ENCODE measurements around the gene SREBF1. TPM values are rescaled to one million over a fixed set of nuclear protein-coding genes. Genes with fewer than 3 reads are reported as not detected.

The SREBF1 gene
- total and polyA plus RNA-seq, 10 of the 15 experiments (the other 5 are each of a cell fraction or from before 2014, with no cell fraction given): 1.4 to 84.6 (median 20.4) TPM

DNA sequence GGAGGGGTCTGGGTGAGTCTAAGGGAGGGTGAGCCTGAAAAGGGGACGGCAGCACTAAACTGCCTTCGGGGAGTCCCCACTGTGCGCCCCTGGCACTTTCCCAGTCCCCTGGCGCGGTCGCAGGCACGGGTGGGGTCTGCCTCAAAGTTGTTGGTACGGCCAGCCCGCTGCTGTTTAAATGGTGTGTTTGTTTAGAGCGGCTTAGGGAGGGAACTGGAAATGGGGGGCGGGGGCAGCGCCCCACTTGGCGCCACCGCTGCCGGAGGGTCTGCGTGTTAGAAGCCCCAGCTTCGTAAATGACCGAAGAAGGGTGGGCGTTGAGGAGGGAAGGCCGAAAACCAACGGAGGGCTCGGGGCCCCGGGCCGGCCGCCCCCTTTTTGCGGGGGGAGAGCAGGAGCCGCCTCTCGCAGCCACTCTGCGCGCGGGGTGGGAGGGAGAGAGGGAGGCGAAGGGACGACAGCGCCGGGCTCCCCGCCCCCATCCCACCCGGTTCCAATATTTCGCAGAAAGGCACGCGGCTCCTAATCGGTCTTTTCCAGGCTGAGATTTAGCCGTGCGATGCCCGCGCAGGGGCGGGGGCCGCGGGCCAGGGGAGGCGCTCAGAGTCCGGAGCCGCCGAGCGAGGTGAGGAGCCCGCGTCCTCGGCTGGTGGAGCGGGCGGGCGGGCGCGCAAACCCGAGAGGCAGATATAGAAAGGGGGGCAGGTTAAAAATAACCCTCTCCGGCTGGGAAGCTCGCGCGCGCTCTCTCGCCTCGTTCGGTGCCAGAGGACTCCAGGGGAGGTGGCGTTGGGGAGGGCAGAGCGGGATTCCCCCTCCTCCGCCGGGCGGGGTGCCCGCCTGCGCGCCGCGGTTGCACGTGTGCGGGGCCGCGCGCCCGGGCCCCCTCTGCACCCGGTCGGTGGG, 54.9 kb downstream of the SREBF1 start:
- BruUV-seq (replicated peaks): no TSS peak
- DNase-seq (ENCODE audit: low read depth, low spot score): no peak
- TF ChIP-seq BHLHE40 (IDR thresholded peaks at IDR 0.05; ENCODE audit: borderline replicate concordance in 1 of 2, low read depth in 2 of 2, low read length in 1 of 2) (peak; percentile 71 to 88), POLR2AphosphoS2 (IDR thresholded peaks at IDR 0.05; ENCODE audit: low read depth, low read length) (no peak), SMC3 (IDR thresholded peaks at IDR 0.05; ENCODE audit: borderline replicate concordance, low read length) (no peak), MTA2 (IDR thresholded peaks at IDR 0.05; ENCODE audit: low read depth) (no peak), DPF2 (IDR thresholded peaks at IDR 0.05) (0 out of 2 replicates have a peak, but pooled peaks have one; percentile 26), IKZF1 (conservative IDR thresholded peaks at IDR 0.05) (0 out of 2 replicates have a peak, but pooled peaks have one; percentile 47), NR2C1 (IDR thresholded peaks at IDR 0.05) (no peak), CREM (IDR thresholded peaks at IDR 0.05; ENCODE audit: low read depth) (no peak), ZZZ3 (IDR thresholded peaks at IDR 0.05; ENCODE audit: control insufficient read depth, insufficient read length, low read depth) (no peak)
- Histone ChIP-seq H4K20me1 (ENCODE audit: control insufficient read depth, insufficient read depth) (no peaks in the 10 kb centered on the region; the same call in 1 of the 2 replicates), H3K4me1 (ENCODE audit: control insufficient read depth, insufficient read depth, low read length) (peaks cover 11% of the 10 kb centered on the region), H3K36me3 (ENCODE audit: control insufficient read depth in 2 of 2, insufficient read depth in 2 of 2, low read length in 1 of 2) (peaks cover 0 to 6% of the 10 kb centered on the region in 2 experiments; a peak in 2 of 4 replicates), H3K79me2 (ENCODE audit: control insufficient read depth, insufficient read depth, low read length) (no peaks in the 10 kb centered on the region), H3K4me2 (ENCODE audit: control insufficient read depth, insufficient read depth) (peak overlapping the region; percentile 49), H2AFZ (ENCODE audit: control insufficient read depth, low read depth, low read length) (no peak overlapping the region), H3K9me3 (replicated peaks; ENCODE audit: control insufficient read depth, insufficient read depth, low read length) (no peaks in the 10 kb centered on the region), H3K4me3 (peak overlapping the region; percentile 65; the same call in 1 of the 2 replicates), H3K27ac (ENCODE audit: control insufficient read depth, insufficient read depth) (no peak overlapping the region), H3K27me3 (replicated peaks in 1 of 2; ENCODE audit: control insufficient read depth in 2 of 2, insufficient read depth in 2 of 2, low read length in 1 of 2) (no peaks in the 10 kb centered on the region), H3K9ac (ENCODE audit: control insufficient read depth, insufficient read depth, low read length) (no peak overlapping the region)
- in situ Hi-C loops (cut with MboI) (no loop called here), intact Hi-C loops (cut with micrococcal nuclease; ENCODE audit: unreplicated experiment) (loop anchor here (1.0 kb wide), 1 partner anchor 30 kb away; no protein-coding TSS in a partner anchor)
- ChIA-PET POLR2A (interaction anchor here (1.2 kb wide), 1 partner anchor 89 kb away, joined by 3 read pairs; no protein-coding TSS in a partner anchor), RAD21 (ENCODE audit: unreplicated experiment) (no interaction called here), SMC1A (ENCODE audit: uncharacterized antibody, unreplicated experiment) (no interaction called here), CTCF (interaction anchor here (0.6 kb wide), 1 partner anchor 101 kb away, joined by 3 read pairs; the partner anchor contains the start of gene RAI1)
- ATAC-seq: peak; percentile 27
- WGBS (ENCODE audit: insufficient coverage, insufficient replicate concordance, low lambda C conversion rate, missing lambda C conversion rate): 5% methylated on average over 62 of the region's 88 CpGs
- FAIRE-seq: no peak

Data from GM12878 (cell line).